GM21529 (cell line): Measurements from ENCODE around the gene DONSON.

Source experiments
- ATAC-seq: cut with Tn5 transposase; IDR thresholded peaks from one replicate; pipeline ENCODE4 v1.9.1; 2021; ENCODE audit not compliant: unreplicated experiment

The DONSON gene

DNA sequence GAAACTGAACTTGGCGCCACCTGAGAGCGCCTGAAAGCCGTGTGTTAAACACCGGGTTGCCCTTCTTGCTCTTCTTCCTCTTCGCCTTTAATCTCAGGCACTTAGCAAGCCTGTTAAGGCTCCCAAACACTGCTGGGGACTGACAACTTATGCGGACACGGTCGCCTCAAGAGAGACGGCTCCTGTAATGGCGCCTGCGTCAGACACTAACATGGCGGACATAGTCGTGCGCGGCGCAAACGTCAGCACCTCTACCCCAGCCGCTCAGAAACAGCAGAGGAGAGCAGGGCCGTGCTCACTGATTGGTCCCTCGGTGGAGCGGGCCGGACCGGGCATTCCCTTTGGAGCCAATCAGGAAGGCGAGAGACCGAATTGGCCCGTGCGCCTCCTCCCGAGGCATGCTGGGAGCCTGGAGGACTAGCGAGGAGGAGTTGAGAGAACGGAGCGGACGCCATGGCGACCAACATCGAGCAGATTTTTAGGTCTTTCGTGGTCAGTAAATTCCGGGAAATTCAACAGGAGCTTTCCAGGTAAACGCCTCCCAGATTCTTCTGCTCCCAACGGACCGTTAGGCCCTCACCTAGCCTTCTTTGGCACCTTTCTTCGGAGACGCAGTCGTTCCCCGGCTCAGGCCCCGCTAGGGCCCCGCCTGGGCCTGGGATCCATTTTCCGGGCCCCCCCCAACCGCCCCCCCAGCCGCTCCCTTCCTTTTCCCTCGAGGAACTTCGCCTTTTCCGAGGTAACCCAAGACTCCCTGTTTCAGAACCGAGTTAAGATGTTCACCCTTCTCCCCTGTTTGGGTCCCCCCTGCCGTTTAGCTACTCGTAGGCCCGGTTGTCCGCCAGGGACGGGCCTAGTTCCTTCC is 45.6 kb downstream of the DONSON start, which contains the start of gene SON:
Gene SON, plus strand, starts transcription at position 399 of the 865 bp plus-strand sequence. Its CDS starts 55 bp downstream, at position 454.
- ATAC-seq = peak; percentile 92

DNA sequence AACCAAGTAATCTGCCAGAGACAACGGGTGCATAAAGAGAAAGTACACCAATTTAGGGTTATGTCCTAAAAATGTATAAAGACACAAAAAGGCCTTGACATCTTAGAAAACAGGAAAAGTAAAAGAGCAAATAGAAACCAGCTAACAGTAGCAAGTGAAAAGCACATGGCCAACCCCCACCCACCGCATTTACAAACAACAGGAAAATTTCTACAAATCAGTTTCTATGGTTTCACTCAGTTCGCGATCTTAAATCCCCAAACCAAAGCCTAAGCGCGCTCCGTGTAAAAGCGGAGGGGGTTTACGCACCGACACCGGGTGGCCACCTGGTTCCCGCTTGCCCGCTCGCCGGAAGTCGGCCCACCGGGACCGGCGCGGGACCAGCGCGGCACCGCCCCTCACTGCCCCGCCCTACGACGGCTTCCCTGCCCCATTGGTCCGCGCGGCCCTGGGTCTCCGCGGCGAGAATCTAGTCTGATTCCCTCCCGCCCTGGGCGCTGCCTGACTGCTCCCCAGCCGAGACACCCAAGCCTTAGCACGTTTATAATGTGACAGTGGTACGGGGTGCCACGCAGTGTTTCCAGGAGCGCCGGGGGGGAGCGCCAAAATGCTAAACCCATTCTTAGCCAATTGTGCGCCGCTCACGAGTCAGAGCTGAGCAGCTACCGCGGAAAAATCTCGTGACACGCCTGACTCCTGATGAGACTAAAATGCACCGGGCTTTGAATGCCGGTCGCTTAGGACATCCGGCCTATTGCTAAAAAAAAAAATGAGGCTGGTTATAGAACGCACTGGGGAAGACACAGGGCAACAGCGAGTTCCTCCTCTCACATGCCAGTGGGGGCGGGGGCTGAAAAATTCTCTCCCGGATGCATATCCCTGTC is 46.5 kb downstream of the DONSON start, which contains the start of gene GART:
Gene GART, minus strand, starts transcription at position 362 of the 884 bp plus-strand sequence. CDS start 2,802 bp downstream, outside the sequence.
- peak; percentile 55 for ATAC-seq

DNA sequence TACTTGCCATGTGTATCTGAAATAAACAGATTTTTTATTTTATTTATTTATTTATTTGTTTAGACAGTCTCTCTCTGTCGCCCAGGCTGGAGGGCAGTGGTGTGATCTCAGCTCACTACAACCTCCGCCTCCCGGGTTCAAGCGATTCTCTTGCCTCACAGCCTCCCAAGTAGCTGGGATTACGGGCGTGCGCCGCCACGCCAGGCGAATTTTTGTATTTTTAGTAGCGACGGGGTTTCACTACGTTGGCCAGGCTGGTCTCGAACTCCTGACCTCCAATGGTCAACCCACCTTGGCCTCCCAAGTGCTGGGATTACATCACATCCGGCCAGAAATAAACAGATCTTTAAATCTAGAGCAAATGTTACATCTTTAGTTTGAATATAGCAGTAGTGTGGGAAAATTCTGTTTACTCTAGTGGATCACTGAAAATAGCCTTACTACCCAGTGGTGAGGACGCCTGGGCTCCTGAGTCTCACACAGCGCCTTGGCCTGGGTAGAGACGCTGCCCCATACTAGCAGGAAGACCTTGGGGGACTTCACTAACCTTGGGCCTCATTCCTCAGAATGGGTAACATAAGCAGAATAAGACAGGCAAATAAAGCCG is 47.3 kb downstream of the DONSON start:
- no peak for ATAC-seq

DNA sequence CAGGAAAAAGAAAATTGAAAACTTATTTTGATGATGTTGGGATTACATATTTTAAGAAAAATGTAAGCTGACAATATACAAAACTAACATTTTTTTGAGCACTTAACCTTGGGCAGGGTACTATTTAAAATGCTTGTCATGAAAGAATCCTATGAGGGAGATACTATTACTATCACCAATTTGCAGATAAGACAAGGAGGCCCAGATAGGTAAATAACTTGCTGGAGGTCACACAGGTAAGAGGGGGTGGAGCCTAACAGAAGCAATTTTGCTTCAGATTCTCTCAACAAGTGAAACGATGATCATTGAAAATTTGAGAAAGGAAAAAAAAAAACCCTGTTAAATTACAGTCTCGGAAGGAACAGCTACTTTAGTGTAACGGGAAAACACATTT is 47.8 kb downstream of the DONSON start:
- no peak for ATAC-seq

DNA sequence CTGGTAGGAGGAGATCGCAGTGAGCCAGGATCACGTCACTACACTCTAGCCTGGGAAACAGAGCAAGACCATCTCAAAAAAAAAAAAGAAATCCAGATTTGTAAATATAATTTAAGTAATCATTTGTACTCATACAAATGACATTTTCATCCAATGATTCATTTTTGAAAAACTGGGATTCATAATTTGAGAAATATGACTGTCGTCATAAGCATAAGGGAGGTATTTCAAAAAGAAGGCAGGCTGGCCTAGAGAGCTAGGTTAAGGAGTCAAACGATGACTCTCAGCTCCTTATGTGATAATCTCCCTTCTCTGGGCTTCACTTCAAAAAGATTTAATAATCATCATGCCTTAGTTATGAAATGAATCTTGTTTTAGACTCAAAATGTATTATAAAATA is 48.9 kb downstream of the DONSON start:
- ATAC-seq = no peak

DNA sequence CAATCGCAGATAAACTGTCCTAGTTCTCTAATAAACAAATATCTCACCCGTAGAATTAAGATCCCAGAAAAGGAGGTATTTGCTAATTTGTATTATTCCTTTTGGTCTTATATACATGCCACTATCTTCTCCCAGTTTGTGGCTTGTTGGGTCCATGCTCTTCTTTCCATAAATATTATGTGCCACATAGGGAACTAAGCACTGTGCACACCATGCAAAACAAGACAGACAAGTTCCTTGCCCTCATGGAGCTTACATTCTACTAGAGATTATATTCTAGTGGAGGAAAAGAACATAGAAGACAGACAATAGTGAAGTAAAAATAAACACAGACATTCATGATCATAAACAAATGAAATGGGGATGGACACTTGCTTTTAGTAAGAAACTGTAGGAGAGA is 51.3 kb downstream of the DONSON start:
- ATAC-seq = no peak

DNA sequence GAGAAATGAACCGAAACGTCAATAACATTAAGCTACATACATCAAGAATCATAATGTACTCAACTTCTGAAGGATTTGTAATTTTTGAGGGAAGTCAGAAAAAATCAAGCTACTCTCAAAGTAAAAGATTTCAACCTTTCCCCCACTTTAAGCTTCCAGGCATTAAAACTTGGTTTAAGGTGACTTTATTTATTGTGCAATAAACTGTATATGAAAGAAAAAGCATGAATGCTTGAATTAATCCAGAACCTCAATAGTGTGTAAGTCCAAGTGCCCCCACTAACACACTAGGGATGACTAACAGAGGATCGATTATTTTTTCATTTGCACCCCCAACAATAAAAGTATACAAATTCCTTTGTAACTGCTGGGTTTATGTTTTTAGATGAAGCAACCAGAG is 57.5 kb downstream of the DONSON start:
- ATAC-seq = no peak
